Neuronal stem cell (in vitro differentiated cells): ENCODE results near the gene HOXD13.

ENCODE experiments used
- DNase-seq: peaks from one replicate; pipeline ENCODE4 v3.0.0-alpha.2; 2013; ENCODE audit warnings: low spot score
- H2AFZ ChIP-seq: one replicate; pipeline ENCODE4 v1.6.1; 2013; ENCODE audit warnings: mild to moderate bottlenecking, low read length, inconsistent platforms
- H2AK5ac ChIP-seq: 2 replicates; pipeline ENCODE4 v1.6.1; 2013; ENCODE audit warnings: low read depth, mild to moderate bottlenecking, inconsistent platforms, low read length, moderate library complexity, mixed read lengths
- H2BK120ac ChIP-seq: 2 replicates; pipeline ENCODE4 v1.6.1; 2013; ENCODE audit warnings: low read depth, mild to moderate bottlenecking, inconsistent platforms, low read length, moderate library complexity, mixed read lengths
- H2BK12ac ChIP-seq: one replicate; pipeline ENCODE4 v1.6.1; 2013; ENCODE audit warnings: low read length, inconsistent platforms
- H2BK15ac ChIP-seq: 2 replicates; pipeline ENCODE4 v1.6.1; 2013; ENCODE audit warnings: mild to moderate bottlenecking, low read length, inconsistent platforms, mixed read lengths
- H2BK5ac ChIP-seq: one replicate; pipeline ENCODE4 v1.6.1; 2013; ENCODE audit warnings: inconsistent platforms, mild to moderate bottlenecking, low read length, moderate library complexity
- H3K14ac ChIP-seq: one replicate; pipeline ENCODE4 v1.6.1; 2013; ENCODE audit warnings: low read length, inconsistent platforms
- H3K18ac ChIP-seq: 2 replicates; pipeline ENCODE4 v1.6.1; 2013; ENCODE audit warnings: low read length, inconsistent platforms
- H3K23ac ChIP-seq: 2 replicates; pipeline ENCODE4 v1.6.1; 2013; ENCODE audit warnings: low read depth, mild to moderate bottlenecking, mixed read lengths, low read length, inconsistent platforms; ENCODE audit not compliant: poor library complexity
- H3K27ac ChIP-seq: replicated peaks from 3 replicates; pipeline ENCODE4 v1.5.1; 2013; ENCODE audit warnings: low read length, inconsistent platforms
- H3K27me3 ChIP-seq, 3 experiments: 2 replicates each; pipeline ENCODE4 v1.6.1; 2013; ENCODE audit warnings: low read length in 3 of 3, mild to moderate bottlenecking in 2 of 3, inconsistent platforms in 1 of 3, low read depth in 1 of 3, mixed read lengths in 1 of 3, moderate library complexity in 1 of 3; ENCODE audit not compliant: control insufficient read depth in 3 of 3, insufficient read depth in 3 of 3
- H3K36me3 ChIP-seq, 2 donors: replicated peaks in 1 of 2; 2 replicates each; pipeline ENCODE4 v1.6.1; 2013; ENCODE audit warnings: low read length in 2 of 2; ENCODE audit not compliant: control insufficient read depth in 2 of 2, insufficient read depth in 2 of 2
- H3K4ac ChIP-seq: 2 replicates; pipeline ENCODE4 v1.6.1; 2013; ENCODE audit warnings: inconsistent platforms, mild to moderate bottlenecking, low read length, moderate library complexity
- H3K4me1 ChIP-seq, 2 donors: 1 replicate in 1 of 2; 2 replicates in 1 of 2; pipeline ENCODE4 v1.6.1; 2013; ENCODE audit warnings: low read length in 2 of 2, low read depth in 1 of 2; ENCODE audit not compliant: control insufficient read depth in 2 of 2, insufficient read depth in 1 of 2
- H3K4me2 ChIP-seq: one replicate; pipeline ENCODE4 v1.6.1; 2013; ENCODE audit warnings: mild to moderate bottlenecking, low read length, inconsistent platforms; ENCODE audit not compliant: insufficient read depth, poor library complexity, severe bottlenecking
- H3K4me3 ChIP-seq, 2 donors: 2 replicates each; pipeline ENCODE4 v1.5.1; 2013; ENCODE audit warnings: low read length in 2 of 2, mild to moderate bottlenecking in 2 of 2, inconsistent platforms in 1 of 2, moderate library complexity in 1 of 2
- H3K79me1 ChIP-seq: one replicate; pipeline ENCODE4 v1.6.1; 2013; ENCODE audit warnings: low read depth, mild to moderate bottlenecking, inconsistent platforms, low read length, moderate library complexity
- H3K9ac ChIP-seq: one replicate; pipeline ENCODE4 v1.6.1; 2013; ENCODE audit warnings: mild to moderate bottlenecking, low read depth, low read length, inconsistent platforms; ENCODE audit not compliant: poor library complexity
- H3K9me3 ChIP-seq, 2 donors: replicated peaks in 1 of 2; 2 replicates each; pipeline versions ENCODE3 to v1.6.1; 2013; ENCODE audit warnings: low read length in 2 of 2, mild to moderate bottlenecking in 2 of 2, inconsistent platforms in 1 of 2, low read depth in 1 of 2, mixed read lengths in 1 of 2, moderate library complexity in 1 of 2; ENCODE audit not compliant: control insufficient read depth in 2 of 2, insufficient read depth in 1 of 2
- H4K8ac ChIP-seq: one replicate; pipeline ENCODE4 v1.6.1; 2013; ENCODE audit warnings: low read depth, mild to moderate bottlenecking, inconsistent platforms, low read length, moderate library complexity
- H4K91ac ChIP-seq: one replicate; pipeline ENCODE4 v1.6.1; 2013; ENCODE audit warnings: low read length, low read depth, mild to moderate bottlenecking, inconsistent platforms; ENCODE audit not compliant: poor library complexity
- WGBS, 2 donors: extraction: QIAGEN DNeasy Blood & Tissue Kit; methylation state at CpG; one replicate each; pipeline ENCODE4 v1.1.7; 2013; ENCODE audit warnings: missing lambda C conversion rate in 2 of 2, mixed read lengths in 1 of 2; ENCODE audit not compliant: insufficient read length in 2 of 2, insufficient replicate concordance in 1 of 2; ENCODE audit errors: extremely low coverage in 2 of 2; 5-methylcytosine and 5-hydroxymethylcytosine counted together

HOXD13 gene

GRCh38 chr2:176128172-176128981 is 35.9 kb downstream of the HOXD13 start:
- no peak overlapping the region for H2BK15ac ChIP-seq
- no peak overlapping the region for H3K4me2 ChIP-seq
- H3K36me3 ChIP-seq: no peaks in the 10 kb centered on the region
- peaks cover 0 to 5% of the 10 kb centered on the region in 2 donors for H3K4me1 ChIP-seq
- no peak for DNase-seq
- H3K14ac ChIP-seq: no peak overlapping the region
- H3K23ac ChIP-seq: no peak overlapping the region
- no peak overlapping the region for H2BK5ac ChIP-seq
- H3K18ac ChIP-seq: no peak overlapping the region
- H3K79me1 ChIP-seq: no peaks in the 10 kb centered on the region
- no peaks in the 10 kb centered on the region for H3K9me3 ChIP-seq
- H2AFZ ChIP-seq: peak overlapping the region; percentile 87
- no peak overlapping the region for H3K4ac ChIP-seq
- H2BK12ac ChIP-seq: no peak overlapping the region
- no peak overlapping the region for H4K91ac ChIP-seq
- no peak overlapping the region for H2BK120ac ChIP-seq
- H3K9ac ChIP-seq: no peak overlapping the region
- no peak overlapping the region for H2AK5ac ChIP-seq
- no peak overlapping the region for H3K27ac ChIP-seq
- WGBS, 2 donors: no CpG with 5 or more reads among the region's 49 CpGs
- no peak overlapping the region for H3K4me3 ChIP-seq
- peaks cover 42 to 98% (median 90%) of the 10 kb centered on the region in 3 experiments for H3K27me3 ChIP-seq
- no peak overlapping the region for H4K8ac ChIP-seq

GRCh38 chr2:176128982-176129796 is 36.7 kb downstream of the HOXD13 start, which contains the start of gene HOXD8:
HOXD8 (plus strand) TSS chr2:176129705; CDS start chr2:176130367, 662 bp downstream.
- H3K27me3 ChIP-seq: peaks cover 36 to 98% (median 90%) of the 10 kb centered on the region in 3 experiments
- no peak within 1 kb of the TSS for H4K91ac ChIP-seq
- H3K4me1 ChIP-seq: peaks cover 0 to 5% of the 10 kb centered on the region in 2 donors
- no peak within 1 kb of the TSS for H3K4ac ChIP-seq
- peak within 1 kb of the TSS; percentile 87 for H2AFZ ChIP-seq
- no peak within 1 kb of the TSS for H2BK15ac ChIP-seq
- H3K4me2 ChIP-seq: peak within 1 kb of the TSS; percentile 67
- no peak within 1 kb of the TSS for H3K14ac ChIP-seq
- no peak within 1 kb of the TSS for H4K8ac ChIP-seq
- no peaks in the 10 kb centered on the region for H3K79me1 ChIP-seq
- H2BK5ac ChIP-seq: no peak within 1 kb of the TSS
- H3K36me3 ChIP-seq: no peaks in the 10 kb centered on the region
- H3K9ac ChIP-seq: no peak within 1 kb of the TSS
- no peak within 1 kb of the TSS for H2BK12ac ChIP-seq
- H2BK120ac ChIP-seq: no peak within 1 kb of the TSS
- peak within 1 kb of the TSS; percentile 27 to 68 for H3K4me3 ChIP-seq
- WGBS, 2 donors: no CpG with 5 or more reads among the region's 64 CpGs
- H3K27ac ChIP-seq: no peak within 1 kb of the TSS
- peak within 1 kb of the TSS; percentile 30 for H3K23ac ChIP-seq
- H3K9me3 ChIP-seq: no peaks in the 10 kb centered on the region
- H3K18ac ChIP-seq: no peak within 1 kb of the TSS
- no peak for DNase-seq
- H2AK5ac ChIP-seq: no peak within 1 kb of the TSS

DNA sequence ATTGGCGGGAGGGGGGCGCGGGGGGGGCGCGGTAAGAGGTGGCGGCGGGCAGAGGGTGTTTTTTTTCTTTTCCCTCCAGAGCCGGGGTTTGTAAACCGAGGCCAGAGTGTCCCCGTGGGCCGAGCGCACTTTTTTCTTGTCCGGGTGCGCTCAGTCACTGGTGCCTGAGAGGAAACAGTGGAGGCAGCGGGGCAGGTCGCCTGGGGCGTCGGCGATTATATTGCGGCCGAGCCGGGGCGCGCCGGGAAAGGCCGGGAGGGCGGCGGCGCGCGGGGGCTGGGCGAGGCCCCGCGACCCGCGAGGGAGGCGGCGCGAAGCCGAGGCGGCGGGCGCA is 37.3 kb downstream of the HOXD13 start:
- Histone ChIP-seq H2BK5ac (no peak overlapping the region), H2BK12ac (no peak overlapping the region), H3K4ac (no peak overlapping the region), H3K18ac (no peak overlapping the region), H3K36me3 (no peaks in the 10 kb centered on the region), H3K4me2 (peak overlapping the region; percentile 67), H2BK120ac (no peak overlapping the region), H3K14ac (no peak overlapping the region), H2AK5ac (no peak overlapping the region), H3K4me3 (peak overlapping the region; percentile 27 to 68), H3K27me3 (peaks cover 34 to 98% (median 90%) of the 10 kb centered on the region in 3 experiments), H3K9ac (no peak overlapping the region), H3K27ac (no peak overlapping the region), H4K8ac (no peak overlapping the region), H3K4me1 (peaks cover 0 to 5% of the 10 kb centered on the region in 2 donors), H2AFZ (peak overlapping the region; percentile 87), H3K9me3 (no peaks in the 10 kb centered on the region), H2BK15ac (no peak overlapping the region), H3K23ac (peak overlapping the region; percentile 30), H4K91ac (no peak overlapping the region), H3K79me1 (no peaks in the 10 kb centered on the region)
- DNase-seq: no peak
- WGBS, 2 donors: no CpG with 5 or more reads among the region's 43 CpGs
